ENCODE measurements around the gene SPR.
A peak's percentile ranks its signal among the peaks of the same experiment; 100 is the strongest.

Gene SPR

GRCh38 chr2:72926368-72926767, 39.2 kb downstream of the SPR start:
- TF ChIP-seq CTCF (IDR thresholded peaks at IDR 0.05; ENCODE audit: insufficient read depth, low read depth, low read length, missing control alignments) = no peak
- no peak overlapping the region for H3K4me3 ChIP-seq (ENCODE audit: low read length)
- DNase-seq (ENCODE audit: low read depth) = no peak

GRCh38 chr2:72926811-72927465, 39.7 kb downstream of the SPR start:
- no peak for DNase-seq (ENCODE audit: low read depth)
- H3K4me3 ChIP-seq (ENCODE audit: low read length) = no peak overlapping the region
- no peak for TF ChIP-seq CTCF (IDR thresholded peaks at IDR 0.05; ENCODE audit: insufficient read depth, low read depth, low read length, missing control alignments)

- no peak overlapping the region for H3K4me3 ChIP-seq (ENCODE audit: low read length)
- DNase-seq (ENCODE audit: low read depth) = no peak
- no peak for TF ChIP-seq CTCF (IDR thresholded peaks at IDR 0.05; ENCODE audit: insufficient read depth, low read depth, low read length, missing control alignments)
Observed at GRCh38 chr2:72927619-72928550, 40.7 kb downstream of the SPR start.

- no peak for TF ChIP-seq CTCF (IDR thresholded peaks at IDR 0.05; ENCODE audit: insufficient read depth, low read depth, low read length, missing control alignments)
- DNase-seq (ENCODE audit: low read depth) = no peak
- no peak overlapping the region for H3K4me3 ChIP-seq (ENCODE audit: low read length)
Observed at GRCh38 chr2:72929010-72929409, 41.8 kb downstream of the SPR start.

- TF ChIP-seq CTCF (IDR thresholded peaks at IDR 0.05; ENCODE audit: insufficient read depth, low read depth, low read length, missing control alignments) = no peak
- no peak overlapping the region for H3K4me3 ChIP-seq (ENCODE audit: low read length)
- DNase-seq (ENCODE audit: low read depth) = peak; percentile 90
Observed at GRCh38 chr2:72931280-72931910, 44.2 kb downstream of the SPR start.

GRCh38 chr2:72932045-72932740, 45.0 kb downstream of the SPR start:
- DNase-seq (ENCODE audit: low read depth) = peak; percentile 29
- TF ChIP-seq CTCF (IDR thresholded peaks at IDR 0.05; ENCODE audit: insufficient read depth, low read depth, low read length, missing control alignments) = no peak
- no peak overlapping the region for H3K4me3 ChIP-seq (ENCODE audit: low read length)
